Panc1 (cell line): ENCODE results near the gene GARRE1. TPM values are rescaled to one million over a fixed set of nuclear protein-coding genes. Genes with fewer than 3 reads are reported as not detected.

Source experiments
- ATAC-seq: fragments of 200-7000 bp; cut with Tn5 transposase; 2 replicates; pipeline ENCODE4 v1.9.1; 2020; ENCODE audit warnings: mild to moderate bottlenecking, moderate library complexity
- BruUV-seq: library from RNA; stranded (reverse); fragments of 400-500 nt; replicated peaks from 2 replicates; lab custom pipeline; 2021; lab: Mats Ljungman, UMichigan
- CTCF ChIA-PET: fragments of 300-600 bp; sonication (Branson Sonifier 250); formaldehyde crosslinking; loops from one replicate; lab custom pipeline; 2022; ENCODE audit warnings: antibody characterized with exemption; lab: Charles Lee
- POLR2A ChIA-PET: fragments of 300-600 bp; sonication (Branson Sonifier 250); formaldehyde crosslinking; loops from one replicate; lab custom pipeline; 2022; ENCODE audit warnings: antibody characterized with exemption; lab: Charles Lee
- DNase-seq: peaks from one replicate; pipeline ENCODE4 v3.0.0-alpha.2; 2010; ENCODE audit warnings: low read depth, low spot score
- H3K27ac ChIP-seq: 2 replicates; pipeline ENCODE4 v1.5.1; 2011; ENCODE audit warnings: mild to moderate bottlenecking, low read length, inconsistent platforms
- H3K27me3 ChIP-seq: fragments of 200-500 bp; sonication (Bioruptor generic); 2 replicates; pipeline ENCODE4 v1.6.0; 2014; ENCODE audit warnings: low read length, inconsistent platforms; ENCODE audit not compliant: control insufficient read depth, insufficient read depth
- H3K36me3 ChIP-seq: fragments of 200-500 bp; sonication (Bioruptor generic); 2 replicates; pipeline ENCODE4 v1.5.1; 2014; ENCODE audit warnings: inconsistent platforms, mild to moderate bottlenecking, low read length, moderate library complexity; ENCODE audit not compliant: control insufficient read depth, insufficient read depth
- H3K4me1 ChIP-seq: 2 replicates; pipeline ENCODE4 v1.5.1; 2011; ENCODE audit warnings: inconsistent platforms, mild to moderate bottlenecking, low read length, moderate library complexity; ENCODE audit not compliant: control insufficient read depth, insufficient read depth
- H3K4me3 ChIP-seq, 2 experiments: 2 replicates each; pipeline ENCODE4 v1.5.1; 2011 to 2012; ENCODE audit warnings: low read depth in 2 of 2, low read length in 2 of 2, mild to moderate bottlenecking in 2 of 2, inconsistent platforms in 1 of 2, moderate library complexity in 1 of 2
- H3K9me3 ChIP-seq: fragments of 200-500 bp; sonication (Bioruptor generic); 2 replicates; pipeline ENCODE4 v1.5.1; 2014; ENCODE audit warnings: low read depth, mild to moderate bottlenecking, inconsistent platforms, low read length, moderate library complexity; ENCODE audit not compliant: control insufficient read depth, insufficient read depth
- POLR2AphosphoS5 ChIP-seq: IDR thresholded peaks from 2 replicates; pipeline ENCODE4 v1.6.1; 2012; ENCODE audit warnings: mild to moderate bottlenecking, low read depth, low read length, moderate library complexity
- SIN3A ChIP-seq: IDR thresholded peaks from 2 replicates; pipeline ENCODE4 v1.6.1; 2012; ENCODE audit warnings: low read depth, mild to moderate bottlenecking, low read length, moderate library complexity, borderline replicate concordance; ENCODE audit not compliant: insufficient read depth
- TCF7L2 ChIP-seq: IDR thresholded peaks from 2 replicates; pipeline ENCODE4 v1.6.1; 2011; ENCODE audit warnings: mild to moderate bottlenecking, low read depth, low read length, inconsistent platforms
- in situ Hi-C: cut with HindIII; loops from 2 replicates; pipeline ENCODE4 v1.10.0; 2016; ENCODE audit warnings: low sequenced_read_pairs, low pct_unique_long_range_greater_than_20kb
- intact Hi-C: fragments of 100-400 bp; cut with micrococcal nuclease; formaldehyde crosslinking; loops from one replicate; pipeline ENCODE4 v1.10.0; 2022; ENCODE audit not compliant: unreplicated experiment
- total RNA-seq: library from RNA; stranded (reverse); gene quantifications from one replicate; pipeline ENCODE4 v1.2.1, GENCODE V29; 2021; ENCODE audit not compliant: unreplicated experiment
- TF ChIP-seq, protein P1 (sequence below), 2 experiments: IDR thresholded peaks; 2 replicates each; pipeline ENCODE4 v1.6.1; 2011 to 2012; ENCODE audit warnings: low read depth in 2 of 2, control low read depth in 1 of 2, low read length in 1 of 2, mild to moderate bottlenecking in 1 of 2, moderate library complexity in 1 of 2; ENCODE audit not compliant: insufficient read depth in 1 of 2
- TF ChIP-seq, protein P2 (sequence below): fragments of 450-650 bp; IDR thresholded peaks from 2 replicates; pipeline ENCODE4 v1.5.1; 2017; ENCODE audit warnings: mild to moderate bottlenecking

The GARRE1 gene
- total RNA-seq, 1 experiment from 2014 or later = 19.7 TPM

DNA sequence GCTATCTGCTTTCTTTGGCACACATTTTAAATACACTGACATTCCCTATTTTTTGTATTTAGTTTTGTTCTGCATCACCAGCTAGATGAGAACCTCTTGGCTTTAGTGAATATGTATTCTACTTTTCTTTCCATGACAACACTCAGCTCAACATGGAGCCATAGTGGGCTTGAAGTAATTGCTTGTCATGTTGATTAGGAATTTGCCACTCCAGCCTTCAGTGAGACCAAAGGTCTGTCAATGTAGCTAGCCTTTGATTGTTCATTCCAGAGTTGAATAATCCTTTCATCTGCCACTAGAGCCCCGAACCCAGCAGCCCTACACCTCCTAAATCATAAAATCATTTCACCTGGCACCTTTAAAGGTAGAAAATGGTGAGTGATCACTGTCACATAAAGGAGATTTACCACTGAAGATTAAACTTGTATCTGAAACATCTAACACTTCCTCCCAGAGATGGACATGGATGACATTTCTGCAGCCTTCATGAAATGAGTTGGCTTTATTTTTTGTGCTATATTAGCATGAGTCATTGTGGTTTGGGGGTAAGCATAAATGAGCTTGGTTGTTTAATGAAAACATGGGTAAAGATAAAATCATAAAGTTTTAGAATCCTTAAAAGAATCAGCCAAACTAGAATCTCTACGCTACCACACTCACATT, 29.2 kb upstream of the GARRE1 start:
- BruUV-seq = no TSS peak
- TF ChIP-seq TCF7L2 (no peak), SIN3A (no peak), POLR2AphosphoS5 (no peak)
- TF ChIP-seq, protein P1, sequence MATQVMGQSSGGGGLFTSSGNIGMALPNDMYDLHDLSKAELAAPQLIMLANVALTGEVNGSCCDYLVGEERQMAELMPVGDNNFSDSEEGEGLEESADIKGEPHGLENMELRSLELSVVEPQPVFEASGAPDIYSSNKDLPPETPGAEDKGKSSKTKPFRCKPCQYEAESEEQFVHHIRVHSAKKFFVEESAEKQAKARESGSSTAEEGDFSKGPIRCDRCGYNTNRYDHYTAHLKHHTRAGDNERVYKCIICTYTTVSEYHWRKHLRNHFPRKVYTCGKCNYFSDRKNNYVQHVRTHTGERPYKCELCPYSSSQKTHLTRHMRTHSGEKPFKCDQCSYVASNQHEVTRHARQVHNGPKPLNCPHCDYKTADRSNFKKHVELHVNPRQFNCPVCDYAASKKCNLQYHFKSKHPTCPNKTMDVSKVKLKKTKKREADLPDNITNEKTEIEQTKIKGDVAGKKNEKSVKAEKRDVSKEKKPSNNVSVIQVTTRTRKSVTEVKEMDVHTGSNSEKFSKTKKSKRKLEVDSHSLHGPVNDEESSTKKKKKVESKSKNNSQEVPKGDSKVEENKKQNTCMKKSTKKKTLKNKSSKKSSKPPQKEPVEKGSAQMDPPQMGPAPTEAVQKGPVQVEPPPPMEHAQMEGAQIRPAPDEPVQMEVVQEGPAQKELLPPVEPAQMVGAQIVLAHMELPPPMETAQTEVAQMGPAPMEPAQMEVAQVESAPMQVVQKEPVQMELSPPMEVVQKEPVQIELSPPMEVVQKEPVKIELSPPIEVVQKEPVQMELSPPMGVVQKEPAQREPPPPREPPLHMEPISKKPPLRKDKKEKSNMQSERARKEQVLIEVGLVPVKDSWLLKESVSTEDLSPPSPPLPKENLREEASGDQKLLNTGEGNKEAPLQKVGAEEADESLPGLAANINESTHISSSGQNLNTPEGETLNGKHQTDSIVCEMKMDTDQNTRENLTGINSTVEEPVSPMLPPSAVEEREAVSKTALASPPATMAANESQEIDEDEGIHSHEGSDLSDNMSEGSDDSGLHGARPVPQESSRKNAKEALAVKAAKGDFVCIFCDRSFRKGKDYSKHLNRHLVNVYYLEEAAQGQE (IDR thresholded peaks at IDR 0.05; ENCODE audit: insufficient read depth in 1 of 2, low read depth in 2 of 2, low read length in 1 of 2) = no peak
- TF ChIP-seq, protein P2, sequence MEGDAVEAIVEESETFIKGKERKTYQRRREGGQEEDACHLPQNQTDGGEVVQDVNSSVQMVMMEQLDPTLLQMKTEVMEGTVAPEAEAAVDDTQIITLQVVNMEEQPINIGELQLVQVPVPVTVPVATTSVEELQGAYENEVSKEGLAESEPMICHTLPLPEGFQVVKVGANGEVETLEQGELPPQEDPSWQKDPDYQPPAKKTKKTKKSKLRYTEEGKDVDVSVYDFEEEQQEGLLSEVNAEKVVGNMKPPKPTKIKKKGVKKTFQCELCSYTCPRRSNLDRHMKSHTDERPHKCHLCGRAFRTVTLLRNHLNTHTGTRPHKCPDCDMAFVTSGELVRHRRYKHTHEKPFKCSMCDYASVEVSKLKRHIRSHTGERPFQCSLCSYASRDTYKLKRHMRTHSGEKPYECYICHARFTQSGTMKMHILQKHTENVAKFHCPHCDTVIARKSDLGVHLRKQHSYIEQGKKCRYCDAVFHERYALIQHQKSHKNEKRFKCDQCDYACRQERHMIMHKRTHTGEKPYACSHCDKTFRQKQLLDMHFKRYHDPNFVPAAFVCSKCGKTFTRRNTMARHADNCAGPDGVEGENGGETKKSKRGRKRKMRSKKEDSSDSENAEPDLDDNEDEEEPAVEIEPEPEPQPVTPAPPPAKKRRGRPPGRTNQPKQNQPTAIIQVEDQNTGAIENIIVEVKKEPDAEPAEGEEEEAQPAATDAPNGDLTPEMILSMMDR = no peak
- peaks cover 68% of the 10 kb centered on the region for H3K36me3 ChIP-seq
- CTCF ChIA-PET = interaction anchor here (0.6 kb wide), 1 partner anchor 765 kb away, joined by 4 read pairs; no protein-coding TSS in a partner anchor
- DNase-seq (no peak), ATAC-seq (no peak)
- no peak overlapping the region for H3K4me3 ChIP-seq
- no peaks in the 10 kb centered on the region for H3K9me3 ChIP-seq
- H3K27ac ChIP-seq = no peak overlapping the region
- no peaks in the 10 kb centered on the region for H3K27me3 ChIP-seq
- in situ Hi-C loops = no loop called here
- POLR2A ChIA-PET = no interaction called here
- intact Hi-C loops = no loop called here
- H3K4me1 ChIP-seq = peaks cover 14% of the 10 kb centered on the region

DNA sequence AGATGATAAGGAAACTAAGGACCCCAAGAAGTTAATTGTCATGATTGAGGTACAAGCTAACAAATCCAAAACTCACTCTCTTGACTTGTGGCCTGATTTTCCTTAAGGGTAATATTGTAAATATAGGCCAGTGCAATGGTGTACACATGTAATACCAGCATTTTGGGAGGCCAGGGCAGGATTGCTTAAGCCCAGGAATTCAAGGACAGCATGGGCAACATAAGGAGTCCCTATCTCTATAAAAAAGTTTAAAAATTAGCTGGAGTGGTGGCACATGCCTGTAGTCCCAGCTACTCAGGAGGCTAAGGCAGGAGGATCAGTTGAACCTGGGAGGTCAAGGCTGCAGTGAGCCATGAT, 28.7 kb upstream of the GARRE1 start:
- Histone ChIP-seq H3K4me1 (peaks cover 14% of the 10 kb centered on the region), H3K27me3 (no peaks in the 10 kb centered on the region), H3K4me3 (no peak overlapping the region), H3K36me3 (peaks cover 68% of the 10 kb centered on the region), H3K9me3 (no peaks in the 10 kb centered on the region), H3K27ac (no peak overlapping the region)
- ChIA-PET POLR2A (no interaction called here), CTCF (no interaction called here)
- DNase-seq (no peak), ATAC-seq (peak; percentile 36; the same call in 1 of the 2 replicates)
- BruUV-seq = no TSS peak
- TF ChIP-seq, protein P1 (IDR thresholded peaks at IDR 0.05; ENCODE audit: insufficient read depth in 1 of 2, low read depth in 2 of 2, low read length in 1 of 2) = no peak
- no peak for TF ChIP-seq POLR2AphosphoS5
- intact Hi-C loops = no loop called here
- in situ Hi-C loops = no loop called here
